Upper lobe of right lung (tissue), 1 donor: ENCODE results near the gene TSSK2. TPM values are rescaled to one million over a fixed set of nuclear protein-coding genes. Genes with fewer than 3 reads are reported as not detected.

Experiments
- ATAC-seq: fragments of 200-7000 bp; cut with Tn5 transposase; one replicate; pipeline ENCODE4 v1.9.1; 2020; ENCODE audit warnings: mild to moderate bottlenecking, moderate library complexity
- DNase-seq: peaks from one replicate; pipeline ENCODE4 v3.0.0-alpha.2; 2020
- H3K27ac ChIP-seq: fragments of 200-600 bp; one replicate; pipeline ENCODE4 v1.8.0; 2022
- H3K27me3 ChIP-seq: fragments of 200-600 bp; one replicate; pipeline ENCODE4 v1.8.0; 2022; ENCODE audit warnings: mild to moderate bottlenecking
- H3K36me3 ChIP-seq: fragments of 200-600 bp; one replicate; pipeline ENCODE4 v1.8.0; 2022
- H3K4me1 ChIP-seq: fragments of 200-600 bp; one replicate; pipeline ENCODE4 v1.8.0; 2022
- H3K4me3 ChIP-seq: fragments of 200-600 bp; one replicate; pipeline ENCODE4 v1.8.0; 2022; ENCODE audit warnings: mild to moderate bottlenecking
- H3K9me3 ChIP-seq: fragments of 200-600 bp; one replicate; pipeline ENCODE4 v1.8.0; 2022
- CTCF ChIP-seq: fragments of 200-600 bp; IDR thresholded peaks from one replicate; pipeline ENCODE4 v1.8.0; 2022; ENCODE audit warnings: antibody characterized with exemption
- intact Hi-C: fragments of 100-400 bp; cut with DNase I; formaldehyde crosslinking; loops from one replicate; pipeline ENCODE4 v1.11.0; 2022
- total RNA-seq: library from RNA; stranded (reverse); fragmentation: NEBNext Ultra II Directional; extraction: Animal tissue kit (Norgen Biotek cat#: 25700); gene quantifications from one replicate; pipeline ENCODE4 v1.2.1, GENCODE V29; 2021
- donor health status: DM: no; HTN: yes; CAD: no; lungs with severe emphysema.

TSSK2 gene
- total RNA-seq, 1 donor from 2014 or later = not detected

- DNase-seq (no peak), ATAC-seq (no peak)
- intact Hi-C loops = no loop called here
- H3K27me3 ChIP-seq = no peaks in the 10 kb centered on the region
- H3K36me3 ChIP-seq = no peaks in the 10 kb centered on the region
- TF ChIP-seq CTCF = no peak
- no peak overlapping the region for H3K27ac ChIP-seq
- peaks cover 4% of the 10 kb centered on the region for H3K4me1 ChIP-seq
- H3K9me3 ChIP-seq = no peaks in the 10 kb centered on the region
- H3K4me3 ChIP-seq = no peak overlapping the region
These were observed 4.5 kb upstream of the TSSK2 start for GRCh38 chr22:19126309-19127273.

- Histone ChIP-seq H3K9me3 (no peaks in the 10 kb centered on the region), H3K4me1 (peaks cover 4% of the 10 kb centered on the region), H3K27ac (no peak overlapping the region), H3K4me3 (no peak overlapping the region), H3K36me3 (peaks cover under 1% of the 10 kb centered on the region), H3K27me3 (no peaks in the 10 kb centered on the region)
- intact Hi-C loops = no loop called here
- ATAC-seq = no peak
- DNase-seq = no peak
- TF ChIP-seq CTCF = no peak
These were observed 3.6 kb upstream of the TSSK2 start for GRCh38 chr22:19127329-19128008.

GRCh38 chr22:19128009-19128401 is 3.1 kb upstream of the TSSK2 start:
- H3K27me3 ChIP-seq = no peaks in the 10 kb centered on the region
- H3K9me3 ChIP-seq = no peaks in the 10 kb centered on the region
- no peak for ATAC-seq
- H3K36me3 ChIP-seq = peaks cover 6% of the 10 kb centered on the region
- peaks cover 1% of the 10 kb centered on the region for H3K4me1 ChIP-seq
- no peak overlapping the region for H3K4me3 ChIP-seq
- H3K27ac ChIP-seq = no peak overlapping the region
- TF ChIP-seq CTCF = no peak
- intact Hi-C loops = no loop called here
- no peak for DNase-seq

GRCh38 chr22:19128946-19129727 is 2.0 kb upstream of the TSSK2 start:
- Histone ChIP-seq H3K36me3 (peaks cover 17% of the 10 kb centered on the region), H3K4me1 (no peaks in the 10 kb centered on the region), H3K27ac (no peak overlapping the region), H3K4me3 (no peak overlapping the region), H3K9me3 (no peaks in the 10 kb centered on the region), H3K27me3 (no peaks in the 10 kb centered on the region)
- no peak for ATAC-seq
- DNase-seq = no peak
- TF ChIP-seq CTCF = no peak
- intact Hi-C loops = no loop called here

GRCh38 chr22:19129871-19130270 is 1.2 kb upstream of the TSSK2 start:
- intact Hi-C loops = no loop called here
- DNase-seq (no peak), ATAC-seq (no peak)
- Histone ChIP-seq H3K9me3 (no peaks in the 10 kb centered on the region), H3K4me3 (no peak overlapping the region), H3K4me1 (no peaks in the 10 kb centered on the region), H3K27me3 (no peaks in the 10 kb centered on the region), H3K27ac (no peak overlapping the region), H3K36me3 (peaks cover 24% of the 10 kb centered on the region)
- TF ChIP-seq CTCF = no peak
